ENCODE results near the gene ST3GAL6.

ST3GAL6 gene

DNA sequence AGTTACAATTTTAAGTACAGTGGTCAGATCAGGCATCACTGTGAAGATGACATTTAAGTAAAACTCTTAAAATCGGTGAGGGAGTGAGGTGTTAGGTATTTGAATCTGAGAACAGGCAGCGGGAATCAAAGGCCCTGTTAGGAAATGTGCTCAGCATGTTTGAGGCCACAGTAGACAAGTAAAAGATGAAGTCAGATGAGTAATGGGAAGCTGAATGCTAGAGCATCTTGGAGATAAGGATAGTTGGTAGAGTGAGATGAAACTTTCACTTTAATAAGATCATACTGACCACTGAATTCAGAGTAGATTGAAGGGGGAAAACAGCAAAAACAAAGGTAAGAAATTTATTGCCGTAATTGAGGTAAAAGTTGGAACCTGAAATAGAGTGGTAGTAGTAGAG is 76.7 kb downstream of the ST3GAL6 start:
- no peak for DNase-seq (ENCODE audit: insufficient read length, low spot score)
- TF ChIP-seq, protein P1, sequence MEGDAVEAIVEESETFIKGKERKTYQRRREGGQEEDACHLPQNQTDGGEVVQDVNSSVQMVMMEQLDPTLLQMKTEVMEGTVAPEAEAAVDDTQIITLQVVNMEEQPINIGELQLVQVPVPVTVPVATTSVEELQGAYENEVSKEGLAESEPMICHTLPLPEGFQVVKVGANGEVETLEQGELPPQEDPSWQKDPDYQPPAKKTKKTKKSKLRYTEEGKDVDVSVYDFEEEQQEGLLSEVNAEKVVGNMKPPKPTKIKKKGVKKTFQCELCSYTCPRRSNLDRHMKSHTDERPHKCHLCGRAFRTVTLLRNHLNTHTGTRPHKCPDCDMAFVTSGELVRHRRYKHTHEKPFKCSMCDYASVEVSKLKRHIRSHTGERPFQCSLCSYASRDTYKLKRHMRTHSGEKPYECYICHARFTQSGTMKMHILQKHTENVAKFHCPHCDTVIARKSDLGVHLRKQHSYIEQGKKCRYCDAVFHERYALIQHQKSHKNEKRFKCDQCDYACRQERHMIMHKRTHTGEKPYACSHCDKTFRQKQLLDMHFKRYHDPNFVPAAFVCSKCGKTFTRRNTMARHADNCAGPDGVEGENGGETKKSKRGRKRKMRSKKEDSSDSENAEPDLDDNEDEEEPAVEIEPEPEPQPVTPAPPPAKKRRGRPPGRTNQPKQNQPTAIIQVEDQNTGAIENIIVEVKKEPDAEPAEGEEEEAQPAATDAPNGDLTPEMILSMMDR (IDR thresholded peaks at IDR 0.05; ENCODE audit: insufficient read depth, missing control alignments), result no peak
- FAIRE-seq, result no peak

DNA sequence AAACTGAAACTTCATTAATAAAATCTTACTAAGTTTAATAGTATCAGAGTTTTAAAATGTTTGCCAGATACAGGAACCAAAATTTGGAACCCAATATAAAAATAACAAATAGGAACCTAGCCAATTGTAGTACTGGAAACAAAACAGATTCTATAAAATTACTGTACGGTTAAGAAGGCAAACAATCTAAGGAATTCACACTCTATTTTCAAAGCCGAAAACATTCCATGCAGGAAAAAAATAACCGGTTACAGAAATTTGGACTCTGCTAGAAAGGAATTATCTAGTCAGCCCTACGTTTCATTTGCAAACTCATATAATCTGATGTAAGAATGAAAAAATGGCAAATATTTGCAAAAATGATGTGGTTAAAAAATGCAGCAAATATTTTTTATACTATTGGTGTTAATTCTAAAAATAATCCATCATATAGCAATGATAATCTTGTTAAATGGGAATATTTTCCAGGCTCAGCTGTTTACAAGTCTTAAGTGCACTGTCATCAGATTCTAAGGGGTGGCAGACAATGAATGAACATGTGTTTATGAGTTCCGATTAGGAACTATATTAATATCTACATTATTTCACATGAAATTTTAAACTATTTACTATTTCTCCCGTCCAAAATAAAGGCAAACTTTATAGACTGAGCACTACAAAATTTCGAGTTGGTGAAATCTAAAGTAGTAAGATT is 80.3 kb downstream of the ST3GAL6 start:
- no peak for DNase-seq (ENCODE audit: insufficient read length, low spot score)
- no peak for FAIRE-seq
- TF ChIP-seq, protein P1 (IDR thresholded peaks at IDR 0.05; ENCODE audit: insufficient read depth, missing control alignments), result no peak
